GM12872 (cell line): ENCODE results near the gene BLM.
A peak's percentile ranks its signal among the peaks of the same experiment; 100 is the strongest.

Experiments
- TF ChIP-seq, protein P1 (sequence below): IDR thresholded peaks from 3 replicates; pipeline ENCODE4 v1.5.1; 2011; ENCODE audit warnings: low read depth, mild to moderate bottlenecking, low read length, moderate library complexity; ENCODE audit not compliant: insufficient read depth

Gene BLM

DNA sequence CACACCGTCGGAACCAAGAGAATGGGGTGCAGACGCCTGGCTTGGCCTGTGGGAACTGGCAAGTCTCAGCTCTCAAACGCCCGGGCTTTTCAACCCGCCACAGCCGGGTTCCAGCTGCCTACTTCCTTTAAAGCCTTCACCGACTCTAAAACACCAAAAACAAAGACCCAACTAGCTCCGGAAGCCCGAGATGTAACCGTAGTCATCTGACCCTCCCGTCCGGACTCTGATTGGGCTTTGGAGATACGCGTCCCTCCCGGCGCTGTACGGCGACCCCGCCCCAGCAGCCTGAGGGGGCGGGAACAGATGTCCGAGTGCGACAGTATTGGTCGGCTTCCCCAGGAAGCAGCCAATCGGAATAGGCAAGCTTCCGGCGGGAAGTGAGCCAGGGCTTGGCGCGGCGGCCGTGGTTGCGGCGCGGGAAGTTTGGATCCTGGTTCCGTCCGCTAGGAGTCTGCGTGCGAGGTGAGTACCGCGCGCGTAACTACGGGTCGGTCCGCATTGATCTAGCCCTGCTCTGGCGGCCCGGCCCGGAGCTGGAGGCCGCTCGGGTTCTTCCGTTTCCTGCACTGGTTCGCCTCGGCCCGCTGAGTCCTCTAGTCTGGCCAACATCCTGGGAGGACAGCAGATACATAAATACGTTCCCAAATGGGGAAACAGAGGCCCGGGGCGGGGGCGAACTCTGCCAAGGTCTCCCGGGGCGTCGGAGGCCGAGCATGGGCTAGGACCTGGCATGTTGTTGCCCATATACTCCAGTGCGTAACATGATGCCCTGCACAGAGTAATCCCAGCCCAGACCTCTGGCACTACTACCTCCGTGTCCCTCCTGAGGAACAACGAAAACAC, at the start of gene BLM:
Gene BLM (plus strand): TSS at position 371 of the 846 bp plus-strand sequence. CDS start 30,047 bp downstream, outside the sequence.
- TF ChIP-seq, protein P1, sequence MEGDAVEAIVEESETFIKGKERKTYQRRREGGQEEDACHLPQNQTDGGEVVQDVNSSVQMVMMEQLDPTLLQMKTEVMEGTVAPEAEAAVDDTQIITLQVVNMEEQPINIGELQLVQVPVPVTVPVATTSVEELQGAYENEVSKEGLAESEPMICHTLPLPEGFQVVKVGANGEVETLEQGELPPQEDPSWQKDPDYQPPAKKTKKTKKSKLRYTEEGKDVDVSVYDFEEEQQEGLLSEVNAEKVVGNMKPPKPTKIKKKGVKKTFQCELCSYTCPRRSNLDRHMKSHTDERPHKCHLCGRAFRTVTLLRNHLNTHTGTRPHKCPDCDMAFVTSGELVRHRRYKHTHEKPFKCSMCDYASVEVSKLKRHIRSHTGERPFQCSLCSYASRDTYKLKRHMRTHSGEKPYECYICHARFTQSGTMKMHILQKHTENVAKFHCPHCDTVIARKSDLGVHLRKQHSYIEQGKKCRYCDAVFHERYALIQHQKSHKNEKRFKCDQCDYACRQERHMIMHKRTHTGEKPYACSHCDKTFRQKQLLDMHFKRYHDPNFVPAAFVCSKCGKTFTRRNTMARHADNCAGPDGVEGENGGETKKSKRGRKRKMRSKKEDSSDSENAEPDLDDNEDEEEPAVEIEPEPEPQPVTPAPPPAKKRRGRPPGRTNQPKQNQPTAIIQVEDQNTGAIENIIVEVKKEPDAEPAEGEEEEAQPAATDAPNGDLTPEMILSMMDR = peak; percentile 33; the same call in 2 of the 3 replicates

DNA sequence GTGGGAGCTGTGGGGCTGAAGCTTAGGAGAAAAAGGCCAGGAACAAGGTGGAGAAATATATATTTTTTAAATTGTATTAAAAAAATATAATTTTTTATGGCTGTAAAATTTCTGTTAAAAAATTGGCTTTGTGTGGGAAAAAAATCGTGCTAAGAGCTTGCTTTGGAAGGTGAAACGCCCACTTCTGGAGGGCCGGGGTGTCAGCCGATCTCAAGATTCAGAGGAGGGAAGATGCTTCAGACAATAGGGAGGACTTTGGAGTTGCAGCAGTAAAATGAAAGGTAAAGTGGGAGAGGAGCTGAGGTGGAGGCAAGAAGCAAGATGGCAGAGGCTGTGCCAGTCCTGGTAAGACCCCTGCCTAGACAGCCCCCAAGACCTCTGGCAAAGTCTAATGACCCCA, 45.9 kb upstream of the BLM start:
- TF ChIP-seq, protein P1 = no peak

DNA sequence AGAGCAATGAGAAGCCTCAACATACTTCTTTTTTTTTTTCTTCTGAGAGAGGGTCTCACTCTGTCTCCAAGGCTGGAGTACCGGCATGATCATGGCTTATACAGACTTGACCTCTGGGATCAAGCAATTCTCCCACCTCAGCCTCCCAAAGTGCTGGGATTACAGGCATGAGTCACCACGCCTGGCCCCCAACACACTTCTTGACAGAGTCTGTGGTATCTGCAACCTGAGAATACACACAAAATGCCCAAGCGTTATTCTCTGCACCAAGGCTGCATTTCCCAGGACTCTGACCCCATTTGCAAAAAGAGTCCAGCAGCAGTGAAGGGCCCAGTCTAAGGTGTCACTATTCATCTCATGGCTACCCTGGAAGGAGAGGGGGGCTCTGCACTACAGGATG, 42.7 kb upstream of the BLM start:
- TF ChIP-seq, protein P1 = no peak

DNA sequence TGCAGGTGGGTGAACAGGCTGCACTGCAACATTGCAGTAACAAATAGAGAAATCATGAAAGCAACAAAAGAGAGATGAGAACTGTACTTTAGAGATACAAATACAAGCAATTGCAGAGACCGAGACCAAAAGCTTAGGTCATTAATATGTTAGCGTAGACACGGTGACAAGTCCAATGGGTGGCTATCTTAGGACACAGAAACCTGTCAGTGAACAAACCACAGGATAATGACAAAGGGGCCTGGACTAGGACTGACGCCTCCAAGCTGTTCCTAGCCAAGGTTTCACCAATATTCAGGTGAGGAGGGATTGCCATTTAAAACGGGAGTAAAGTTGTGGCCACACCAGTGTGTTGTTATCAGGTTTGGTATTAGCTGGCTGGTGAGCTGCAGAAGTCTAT, 41.7 kb upstream of the BLM start:
- TF ChIP-seq, protein P1 = no peak

DNA sequence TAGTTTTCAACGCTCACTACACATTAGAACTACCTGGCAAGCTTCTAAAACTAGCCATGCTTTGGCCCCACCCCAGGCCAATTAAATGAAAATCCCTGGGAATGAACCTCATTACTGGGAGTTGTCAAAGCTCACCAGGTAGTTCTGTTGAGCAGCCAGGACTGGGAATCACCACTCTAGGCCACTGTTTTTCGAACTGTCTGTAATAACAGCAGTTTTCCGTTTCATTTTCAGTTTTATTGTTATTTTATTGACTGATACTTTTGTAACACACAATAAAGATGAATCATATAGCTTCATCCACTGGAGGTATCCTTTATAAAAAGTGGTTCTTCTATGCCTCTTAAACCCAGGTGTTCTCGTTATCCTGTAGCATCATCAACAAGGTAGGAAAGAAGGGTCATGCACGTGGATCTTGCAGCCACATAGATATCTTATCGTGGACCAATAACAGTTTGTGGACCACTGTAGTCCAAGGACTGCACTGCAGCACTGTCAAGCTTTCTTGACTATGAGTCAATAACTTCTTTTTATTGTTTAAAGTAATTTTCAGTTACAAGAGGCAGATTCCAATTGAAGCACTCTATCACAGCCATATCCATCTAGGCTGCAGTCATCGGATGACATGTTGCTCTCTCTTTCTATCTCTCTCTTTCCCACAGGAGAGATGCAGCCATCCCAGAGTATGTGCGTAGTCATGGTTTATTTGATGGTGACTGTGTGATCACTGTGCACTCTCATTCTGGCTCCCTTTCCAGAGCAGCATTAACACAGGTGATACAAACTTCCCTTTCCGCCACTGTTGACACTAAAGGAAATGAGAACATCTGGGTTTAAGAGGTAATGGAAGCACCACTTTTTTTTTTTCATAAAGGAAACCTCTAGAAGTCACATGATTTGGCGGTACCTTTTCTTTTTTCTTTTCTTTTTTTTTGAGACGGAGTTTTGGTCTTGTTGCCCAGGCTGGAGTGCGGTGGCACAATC, 39.0 kb upstream of the BLM start:
- TF ChIP-seq, protein P1 = no peak

DNA sequence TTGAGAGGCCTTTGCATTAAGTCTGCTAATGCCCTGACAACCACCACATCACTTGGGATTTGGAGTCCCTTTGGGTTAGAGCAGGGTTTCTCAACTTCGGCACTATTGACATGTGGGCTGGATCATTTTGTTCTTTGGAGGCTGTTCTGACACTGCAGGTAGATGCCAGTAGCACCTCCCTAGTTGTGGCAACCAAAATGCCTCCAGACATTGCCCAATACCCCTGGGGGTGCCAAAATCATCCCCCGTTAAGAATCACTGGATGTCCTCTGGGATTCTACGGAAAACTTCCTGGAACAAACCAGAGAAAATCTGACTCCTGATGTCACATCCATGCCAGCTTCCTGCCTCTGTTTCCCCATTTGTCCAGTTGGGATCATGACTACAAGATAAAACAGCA, 37.2 kb upstream of the BLM start:
- TF ChIP-seq, protein P1 = no peak

DNA sequence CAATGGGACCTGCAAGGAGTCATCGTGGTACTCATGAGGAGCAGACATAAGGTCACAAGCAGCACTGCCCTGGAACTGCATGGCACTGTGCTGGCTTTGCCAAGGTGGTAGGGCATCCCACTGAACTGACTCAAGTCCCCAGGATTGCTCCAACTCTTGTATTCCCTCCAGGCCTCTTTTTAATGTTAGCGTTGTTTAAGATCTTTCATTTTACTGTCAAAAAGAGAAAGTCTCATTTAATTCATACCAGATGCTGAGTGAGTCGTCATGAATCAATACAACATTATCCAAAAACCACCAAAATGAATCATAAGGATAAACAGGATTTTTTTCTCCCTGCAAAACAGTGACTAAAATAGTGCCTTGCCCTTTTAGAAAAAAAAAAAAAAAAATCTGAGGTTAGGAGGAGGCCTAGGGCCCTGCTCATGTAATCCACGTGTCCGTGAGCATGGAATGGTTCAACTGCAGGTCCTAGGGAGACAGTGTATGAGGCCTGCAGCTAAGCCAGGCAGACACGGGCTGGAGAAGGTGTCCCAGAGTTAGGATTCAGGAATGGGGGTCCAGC, 36.7 kb upstream of the BLM start:
- TF ChIP-seq, protein P1 = no peak
